Hair follicle dermal papilla cell (primary cell): Measurements from ENCODE around the gene APLP2. TPM values are rescaled to one million over a fixed set of nuclear protein-coding genes. Genes with fewer than 3 reads are reported as not detected.

ENCODE experiments used
- small RNA-seq: library from RNA; depleted of rRNA; stranded (forward); fragments of <200 nt; gene quantifications from one replicate; pipeline ENCODE3, GENCODE V24; 2012
- total RNA-seq: library from RNA; depleted of rRNA; stranded (reverse); fragments of >200 nt; gene quantifications from 2 replicates; pipeline ENCODE4 v1.2.3, GENCODE V29; 2012

APLP2 gene
- 544 and 676 TPM in 2 replicates for total RNA-seq

DNA sequence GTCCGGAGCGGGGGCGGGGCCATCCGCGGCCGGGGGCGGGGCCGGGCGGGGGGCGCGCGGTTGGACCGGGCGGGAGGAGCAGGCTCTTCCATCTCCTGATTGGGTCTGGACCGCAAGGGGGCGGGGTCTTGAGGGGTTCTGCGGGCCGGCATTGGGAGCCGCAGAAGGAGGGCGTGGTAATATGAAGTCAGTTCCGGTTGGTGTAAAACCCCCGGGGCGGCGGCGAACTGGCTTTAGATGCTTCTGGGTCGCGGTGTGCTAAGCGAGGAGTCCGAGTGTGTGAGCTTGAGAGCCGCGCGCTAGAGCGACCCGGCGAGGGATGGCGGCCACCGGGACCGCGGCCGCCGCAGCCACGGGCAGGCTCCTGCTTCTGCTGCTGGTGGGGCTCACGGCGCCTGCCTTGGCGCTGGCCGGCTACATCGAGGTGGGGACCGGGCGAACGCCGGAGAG lies at the start of gene APLP2:
Gene APLP2, plus strand, starts transcription at position 236 of the 450 bp plus-strand sequence. Its CDS starts 84 bp downstream, at position 320.

DNA sequence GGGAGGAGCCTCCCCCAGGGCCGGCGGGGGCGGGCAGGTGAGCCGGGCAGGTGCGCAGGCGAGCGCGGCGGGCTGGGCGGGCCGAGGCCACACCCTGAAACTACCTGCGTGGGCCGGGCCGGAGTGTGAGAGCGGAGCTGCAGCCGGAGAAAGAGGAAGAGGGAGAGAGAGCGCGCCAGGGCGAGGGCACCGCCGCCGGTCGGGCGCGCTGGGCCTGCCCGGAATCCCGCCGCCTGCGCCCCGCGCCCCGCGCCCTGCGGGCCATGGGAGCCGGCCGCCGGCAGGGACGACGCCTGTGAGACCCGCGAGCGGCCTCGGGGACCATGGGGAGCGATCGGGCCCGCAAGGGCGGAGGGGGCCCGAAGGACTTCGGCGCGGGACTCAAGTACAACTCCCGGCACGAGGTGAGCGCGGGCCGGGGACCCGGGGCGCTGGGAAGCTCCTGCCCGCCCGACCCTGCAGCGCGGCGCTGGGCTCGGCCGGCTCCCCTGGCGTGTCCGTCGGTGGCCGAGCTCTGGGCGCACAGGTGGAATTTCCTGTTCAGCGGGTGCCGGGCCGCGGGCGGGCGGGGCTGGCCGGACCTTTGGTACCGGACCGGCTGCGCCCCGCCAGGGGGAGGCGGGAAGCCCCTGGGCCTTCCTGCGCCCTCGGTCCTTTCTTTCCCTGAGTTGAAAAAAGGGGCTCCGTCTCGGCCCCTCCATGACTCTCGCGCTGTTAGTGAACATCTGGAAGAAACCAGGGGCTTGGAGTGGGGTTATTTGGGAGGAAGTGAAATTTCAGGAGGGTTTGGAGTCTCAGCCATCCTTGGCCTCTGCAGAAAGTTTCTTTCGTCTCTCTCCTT lies 90.2 kb downstream of the APLP2 start, which contains the start of gene ST14:
Gene ST14, plus strand, starts transcription at position 126 of the 841 bp plus-strand sequence. Its CDS starts 198 bp downstream, at position 324.

Small RNAs within 50 kb of the gene (small RNA-seq; reads per million reads assigned to genes)
- gene RF00015 (not detected), gene RPL34P21 (not detected)

Other genes starting within 250 kb of the APLP2 start
- 27.7 and 28.1 TPM in 2 replicates for gene NFRKB, start 174.3 kb upstream of the APLP2 start, total RNA-seq
- 8.3 and 11.4 TPM in 2 replicates for gene PRDM10, start 67.1 kb upstream of the APLP2 start, total RNA-seq
- gene ST14, start 89.9 kb downstream of the APLP2 start, total RNA-seq, result 0.16 and 0.49 TPM in 2 replicates
- gene ZBTB44, start 245.0 kb downstream of the APLP2 start, total RNA-seq, result 52.6 and 70.9 TPM in 2 replicates